ENCODE data around the gene GH1. TPM values are rescaled to one million over a fixed set of nuclear protein-coding genes. Genes with fewer than 3 reads are reported as not detected.
A peak's percentile ranks its signal among the peaks of the same experiment; 100 is the strongest.

GH1 gene
- total and polyA plus RNA-seq, 7 donors, result 0.25 TPM; not detected in 6

DNA sequence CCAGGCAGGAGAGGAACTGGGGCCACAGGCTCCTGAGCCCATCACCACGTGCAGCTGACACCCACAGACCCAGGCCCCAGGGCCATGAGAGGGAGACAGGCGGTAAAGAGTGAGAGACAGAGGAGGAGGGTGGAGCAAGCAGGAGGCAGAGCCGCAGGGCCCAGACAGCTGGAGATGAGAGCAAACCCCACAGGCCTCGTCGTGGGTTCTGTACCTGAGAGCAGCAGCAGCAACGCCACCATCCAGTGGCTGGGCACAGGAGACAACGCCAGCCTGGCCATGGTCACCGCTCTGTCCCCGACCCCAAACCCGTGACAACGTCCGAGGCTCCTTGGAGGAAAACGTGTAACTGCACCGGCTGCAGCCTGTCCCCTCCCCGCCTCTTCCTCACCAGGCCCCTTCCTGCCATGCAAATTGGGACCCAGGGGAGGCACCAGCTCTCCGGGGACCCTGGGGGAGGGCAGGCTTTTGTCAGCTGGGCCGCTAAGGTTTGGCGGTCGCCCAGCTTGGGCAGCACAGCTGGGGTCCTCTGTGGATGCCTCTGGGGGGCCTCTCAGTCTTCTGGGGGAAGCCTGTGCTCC lies 13.4 kb upstream of the GH1 start, which contains the start of gene CD79B:
Gene CD79B (minus strand): TSS at position 351 of the 581 bp plus-strand sequence. CDS start 70 bp downstream, at position 281.
- DNase-seq, result no peak
- 45 to 83% methylated on average over 19 of the region's 19 CpGs for WGBS, 2 donors
- Histone ChIP-seq H3K27me3 (no peaks in the 10 kb centered on the region), H3K4me3 (no peak within 1 kb of the TSS), H3K4me1 (no peaks in the 10 kb centered on the region), H3K36me3 (no peaks in the 10 kb centered on the region), H3K27ac (peak within 1 kb of the TSS in 1 of 4 donors; percentile 72), H3K9me3 (no peaks in the 10 kb centered on the region)
- intact Hi-C loops (cut with DNase I), result no loop called here
- TF ChIP-seq POLR2A (IDR thresholded peaks at IDR 0.05) (no peak), POLR2AphosphoS5 (IDR thresholded peaks at IDR 0.05) (no peak), EP300 (IDR thresholded peaks at IDR 0.05) (no peak)
- TF ChIP-seq, protein P1, sequence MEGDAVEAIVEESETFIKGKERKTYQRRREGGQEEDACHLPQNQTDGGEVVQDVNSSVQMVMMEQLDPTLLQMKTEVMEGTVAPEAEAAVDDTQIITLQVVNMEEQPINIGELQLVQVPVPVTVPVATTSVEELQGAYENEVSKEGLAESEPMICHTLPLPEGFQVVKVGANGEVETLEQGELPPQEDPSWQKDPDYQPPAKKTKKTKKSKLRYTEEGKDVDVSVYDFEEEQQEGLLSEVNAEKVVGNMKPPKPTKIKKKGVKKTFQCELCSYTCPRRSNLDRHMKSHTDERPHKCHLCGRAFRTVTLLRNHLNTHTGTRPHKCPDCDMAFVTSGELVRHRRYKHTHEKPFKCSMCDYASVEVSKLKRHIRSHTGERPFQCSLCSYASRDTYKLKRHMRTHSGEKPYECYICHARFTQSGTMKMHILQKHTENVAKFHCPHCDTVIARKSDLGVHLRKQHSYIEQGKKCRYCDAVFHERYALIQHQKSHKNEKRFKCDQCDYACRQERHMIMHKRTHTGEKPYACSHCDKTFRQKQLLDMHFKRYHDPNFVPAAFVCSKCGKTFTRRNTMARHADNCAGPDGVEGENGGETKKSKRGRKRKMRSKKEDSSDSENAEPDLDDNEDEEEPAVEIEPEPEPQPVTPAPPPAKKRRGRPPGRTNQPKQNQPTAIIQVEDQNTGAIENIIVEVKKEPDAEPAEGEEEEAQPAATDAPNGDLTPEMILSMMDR (IDR thresholded peaks at IDR 0.05), result no peak

DNA sequence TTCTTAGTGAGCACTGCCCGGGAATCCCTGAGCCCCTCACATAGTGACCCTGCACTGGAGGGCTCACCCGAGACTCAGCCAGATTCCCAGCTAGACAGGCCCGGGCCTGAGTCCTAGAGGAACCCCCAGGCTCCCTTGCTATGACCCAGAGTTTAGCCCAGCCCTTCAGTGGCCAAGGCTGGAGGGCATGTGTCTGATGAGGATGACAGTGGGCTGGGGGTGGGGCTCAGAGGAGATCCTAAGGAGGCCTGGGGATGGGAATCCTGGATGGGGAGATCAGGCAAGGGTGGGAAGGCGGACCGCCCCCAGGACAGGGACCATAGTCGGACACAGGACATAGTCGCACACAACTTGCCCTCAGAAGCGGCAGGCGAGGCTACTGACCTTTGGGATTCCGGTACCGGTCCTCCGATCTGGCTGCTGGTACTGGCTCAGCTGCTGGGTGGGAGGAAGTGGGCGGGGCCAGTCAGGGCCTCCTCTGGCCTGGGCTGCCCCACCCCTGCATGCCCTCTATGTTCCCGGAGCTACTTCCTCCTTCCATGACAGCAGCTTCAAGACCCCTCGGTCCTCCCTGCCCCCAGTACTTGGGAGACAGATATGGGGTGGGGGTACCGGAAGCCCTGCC lies 12.4 kb upstream of the GH1 start:
- H3K4me3 ChIP-seq, result no peak overlapping the region
- TF ChIP-seq EP300 (IDR thresholded peaks at IDR 0.05), result no peak
- H3K9me3 ChIP-seq, result no peaks in the 10 kb centered on the region
- H3K4me1 ChIP-seq, result no peaks in the 10 kb centered on the region
- peak; percentile 77 for DNase-seq
- H3K27ac ChIP-seq, result peak overlapping the region in 1 of 4 donors; percentile 72
- no peaks in the 10 kb centered on the region for H3K36me3 ChIP-seq
- WGBS, 2 donors, result 42 to 48% methylated on average over 16 of the region's 16 CpGs
- intact Hi-C loops (cut with DNase I), result no loop called here
- no peaks in the 10 kb centered on the region for H3K27me3 ChIP-seq

DNA sequence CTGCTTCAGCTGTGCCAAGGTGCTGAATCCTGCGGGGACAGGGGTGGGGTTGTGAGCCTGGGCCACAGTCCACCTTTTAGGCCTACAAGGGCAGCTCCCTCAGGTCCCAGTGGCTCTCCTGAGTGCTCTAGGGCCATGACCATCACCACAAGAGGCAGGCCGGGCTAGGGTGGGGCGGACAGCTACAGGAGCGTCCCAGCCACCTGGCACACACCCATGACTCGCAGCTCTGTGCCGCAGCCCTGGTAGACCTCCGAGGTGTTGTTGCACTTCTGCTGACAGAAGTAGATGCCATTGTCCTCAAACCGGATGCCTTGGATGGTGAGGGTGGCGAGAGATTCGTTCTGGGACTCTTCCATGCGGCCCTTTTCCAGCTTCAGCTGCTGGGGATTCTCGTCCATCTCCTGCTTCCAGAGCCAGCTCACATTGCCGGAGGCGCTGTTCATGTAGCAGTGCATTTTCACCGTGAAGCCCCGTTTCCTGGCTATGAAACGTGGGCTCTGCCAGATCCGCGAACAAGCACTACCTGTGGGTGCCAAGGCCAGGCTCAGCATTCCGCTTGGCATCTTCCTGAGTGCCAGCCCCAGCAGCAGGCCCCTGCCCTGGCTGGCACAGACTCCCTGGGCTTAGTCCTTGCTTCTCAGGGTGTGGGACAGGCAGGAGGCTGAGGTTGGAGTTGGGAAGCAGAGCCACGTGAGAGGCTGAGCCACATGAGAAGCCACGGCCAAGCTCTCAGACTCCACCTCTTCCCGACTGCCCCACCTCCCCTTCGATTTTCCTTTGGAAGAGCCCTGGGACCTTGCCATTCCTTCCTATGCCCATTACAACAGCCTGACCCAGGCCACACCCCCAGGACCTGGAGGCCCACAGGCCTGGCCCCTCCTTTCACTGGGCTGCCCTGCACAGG lies 11.5 kb upstream of the GH1 start:
- WGBS, 2 donors, result 84 to 90% methylated on average over 24 of the region's 24 CpGs

DNA sequence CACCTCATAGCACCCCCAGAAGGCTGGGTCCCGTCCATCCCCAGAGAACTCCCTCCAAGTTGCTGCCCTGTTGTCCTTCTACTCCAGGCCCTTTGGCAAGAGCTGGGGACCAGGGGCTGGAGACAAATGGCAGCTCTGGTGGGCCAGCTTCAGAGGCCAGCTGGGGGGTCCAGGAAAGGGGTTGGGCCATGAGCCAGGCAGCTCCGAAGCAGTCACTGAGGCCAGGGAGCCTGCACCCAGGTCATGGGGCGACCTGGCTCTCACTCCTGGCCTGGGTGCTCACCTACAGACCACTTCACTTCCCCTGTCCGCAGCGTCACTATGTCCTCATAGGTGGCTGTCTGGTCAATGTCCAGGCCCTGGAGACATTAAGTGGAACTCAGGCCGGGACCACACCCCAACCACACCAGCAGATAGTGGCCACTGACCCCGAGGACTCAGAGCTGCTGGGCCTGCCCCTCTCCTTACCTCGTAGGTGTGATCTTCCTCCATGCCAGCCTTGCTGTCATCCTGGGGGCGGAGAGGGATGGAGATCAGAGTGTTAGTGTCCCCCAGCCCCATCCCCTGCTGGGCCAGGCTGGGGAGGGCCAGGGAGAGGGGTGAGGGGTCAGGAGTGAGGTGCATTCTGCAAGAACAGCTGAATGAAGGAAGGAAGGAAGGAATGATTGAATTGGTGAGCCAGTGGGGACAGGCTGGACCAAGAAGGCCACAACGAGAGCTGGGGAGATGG lies 10.5 kb upstream of the GH1 start:
- Histone ChIP-seq H3K36me3 (no peaks in the 10 kb centered on the region), H3K4me1 (no peaks in the 10 kb centered on the region), H3K27me3 (no peaks in the 10 kb centered on the region), H3K27ac (no peak overlapping the region), H3K4me3 (no peak overlapping the region), H3K9me3 (no peaks in the 10 kb centered on the region)
- TF ChIP-seq POLR2A (IDR thresholded peaks at IDR 0.05) (no peak), POLR2AphosphoS5 (IDR thresholded peaks at IDR 0.05) (no peak), EP300 (IDR thresholded peaks at IDR 0.05) (no peak)
- TF ChIP-seq, protein P1 (IDR thresholded peaks at IDR 0.05), result no peak
- no peak for DNase-seq
- intact Hi-C loops (cut with DNase I), result no loop called here
- 87 to 89% methylated on average over 10 of the region's 10 CpGs for WGBS, 2 donors

More for the DNA sequence above, 11.5 kb upstream of the GH1 start:
- DNase-seq, result no peak
- no peaks in the 10 kb centered on the region for H3K27me3 ChIP-seq
- no peaks in the 10 kb centered on the region for H3K36me3 ChIP-seq
- intact Hi-C loops (cut with DNase I), result no loop called here
- no peak overlapping the region for H3K27ac ChIP-seq
- TF ChIP-seq, protein P1 (IDR thresholded peaks at IDR 0.05), result no peak
- TF ChIP-seq POLR2A (IDR thresholded peaks at IDR 0.05) (no peak), POLR2AphosphoS5 (IDR thresholded peaks at IDR 0.05) (no peak), EP300 (IDR thresholded peaks at IDR 0.05) (no peak)
- H3K4me1 ChIP-seq, result no peaks in the 10 kb centered on the region
- H3K4me3 ChIP-seq, result no peak overlapping the region
- H3K9me3 ChIP-seq, result no peaks in the 10 kb centered on the region

All from sigmoid colon (tissue), 7 donors.